ENCODE measurements around the gene LMO2. TPM values are rescaled to one million over a fixed set of nuclear protein-coding genes. Genes with fewer than 3 reads are reported as not detected.

LMO2 gene
- total RNA-seq, 1 donor from 2014 or later: 1.8 TPM

DNA sequence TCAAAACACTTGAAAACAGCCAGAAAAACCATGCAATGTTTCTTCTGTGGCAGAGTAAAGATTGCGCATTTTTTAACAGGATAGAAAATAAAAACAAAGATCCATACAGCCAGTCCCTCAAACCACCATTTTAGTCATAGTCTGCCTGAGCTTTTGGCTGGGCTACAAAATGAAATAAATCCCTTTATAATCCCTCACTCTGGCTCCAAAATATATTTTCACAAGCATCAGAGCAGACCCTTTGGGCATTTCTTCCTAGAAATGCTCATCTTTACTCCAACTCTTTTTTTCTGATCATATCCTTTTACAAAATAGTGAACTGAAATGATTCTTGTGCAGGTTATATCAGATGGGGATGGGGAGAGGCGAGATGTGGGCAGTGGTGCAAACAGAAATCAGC is 31.8 kb upstream of the LMO2 start:
- Histone ChIP-seq H3K4me2 (ENCODE audit: low read length) (no peak overlapping the region), H3K36me3 (ENCODE audit: insufficient read depth, low read length) (no peaks in the 10 kb centered on the region), H3K4me3 (ENCODE audit: insufficient read depth, low read depth, low read length) (no peak overlapping the region), H3K9ac (ENCODE audit: low read length) (no peak overlapping the region), H2AFZ (ENCODE audit: low read depth, low read length) (no peak overlapping the region), H3K27ac (ENCODE audit: low read depth, low read length) (no peak overlapping the region), H4K20me1 (ENCODE audit: insufficient read depth, low read length) (no peaks in the 10 kb centered on the region), H3K27me3 (ENCODE audit: insufficient read depth, low read length) (peaks cover 5% of the 10 kb centered on the region), H3K4me1 (ENCODE audit: insufficient read depth, low read length) (peaks cover 6% of the 10 kb centered on the region), H3K79me2 (ENCODE audit: insufficient read depth, low read length) (no peaks in the 10 kb centered on the region), H3K9me3 (ENCODE audit: insufficient read depth, low read depth, low read length) (no peaks in the 10 kb centered on the region)
- no peak overlapping the region for H3K27ac Mint-ChIP-seq (ENCODE audit: unreplicated experiment)
- H3K4me3 Mint-ChIP-seq (ENCODE audit: unreplicated experiment): no peak overlapping the region
- FAIRE-seq (no peak), DNase-seq (ENCODE audit: low read depth) (no peak)
- peaks cover 2% of the 10 kb centered on the region for H3K36me3 Mint-ChIP-seq (ENCODE audit: low read depth, unreplicated experiment)
- no peaks in the 10 kb centered on the region for H3K9me3 Mint-ChIP-seq (ENCODE audit: unreplicated experiment)
- peaks cover 28% of the 10 kb centered on the region for H3K27me3 Mint-ChIP-seq (ENCODE audit: low read depth, unreplicated experiment)
- TF ChIP-seq EZH2 (IDR thresholded peaks at IDR 0.05; ENCODE audit: insufficient read depth, low read length): no peak
- TF ChIP-seq, protein P1, sequence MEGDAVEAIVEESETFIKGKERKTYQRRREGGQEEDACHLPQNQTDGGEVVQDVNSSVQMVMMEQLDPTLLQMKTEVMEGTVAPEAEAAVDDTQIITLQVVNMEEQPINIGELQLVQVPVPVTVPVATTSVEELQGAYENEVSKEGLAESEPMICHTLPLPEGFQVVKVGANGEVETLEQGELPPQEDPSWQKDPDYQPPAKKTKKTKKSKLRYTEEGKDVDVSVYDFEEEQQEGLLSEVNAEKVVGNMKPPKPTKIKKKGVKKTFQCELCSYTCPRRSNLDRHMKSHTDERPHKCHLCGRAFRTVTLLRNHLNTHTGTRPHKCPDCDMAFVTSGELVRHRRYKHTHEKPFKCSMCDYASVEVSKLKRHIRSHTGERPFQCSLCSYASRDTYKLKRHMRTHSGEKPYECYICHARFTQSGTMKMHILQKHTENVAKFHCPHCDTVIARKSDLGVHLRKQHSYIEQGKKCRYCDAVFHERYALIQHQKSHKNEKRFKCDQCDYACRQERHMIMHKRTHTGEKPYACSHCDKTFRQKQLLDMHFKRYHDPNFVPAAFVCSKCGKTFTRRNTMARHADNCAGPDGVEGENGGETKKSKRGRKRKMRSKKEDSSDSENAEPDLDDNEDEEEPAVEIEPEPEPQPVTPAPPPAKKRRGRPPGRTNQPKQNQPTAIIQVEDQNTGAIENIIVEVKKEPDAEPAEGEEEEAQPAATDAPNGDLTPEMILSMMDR (IDR thresholded peaks at IDR 0.05; ENCODE audit: insufficient read depth, low read depth, low read length): no peak
- H3K4me1 Mint-ChIP-seq (ENCODE audit: low read depth, unreplicated experiment): no peaks in the 10 kb centered on the region

DNA sequence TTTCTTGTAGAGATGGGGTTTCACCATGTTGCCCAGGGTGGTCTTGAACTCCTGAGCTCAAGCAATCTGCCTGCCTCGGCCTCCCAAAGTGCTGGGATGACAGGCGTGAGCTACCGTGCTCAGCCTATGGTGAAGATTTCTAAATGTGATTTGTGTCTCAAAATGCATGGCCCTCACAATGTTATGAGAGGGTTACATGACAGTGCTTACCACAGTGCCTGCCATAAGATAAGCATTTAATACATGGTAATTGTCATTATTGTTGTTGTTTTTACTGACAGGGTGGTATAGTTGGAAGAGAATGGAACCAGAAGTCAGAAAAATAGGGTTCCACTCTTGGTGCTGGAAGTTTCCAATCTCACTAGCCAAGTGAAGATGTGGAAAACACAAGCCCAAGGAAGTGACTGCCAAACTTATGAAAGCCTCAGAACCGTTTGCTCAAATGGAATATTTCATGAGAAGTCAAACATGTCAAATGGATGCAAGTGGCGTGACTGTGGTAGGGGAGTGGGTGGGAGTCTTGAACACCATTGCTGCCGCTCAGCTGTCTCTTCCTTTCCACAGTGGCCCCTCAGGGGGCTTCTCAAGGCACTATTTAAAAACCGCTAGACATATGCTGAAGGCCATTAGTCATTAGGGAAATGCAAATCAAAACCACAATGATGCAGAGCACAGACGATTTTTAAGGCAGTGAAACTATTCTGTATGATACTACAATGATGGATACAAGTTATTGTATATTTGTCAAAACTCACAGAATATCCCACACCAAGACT is 29.1 kb upstream of the LMO2 start:
- Mint-ChIP-seq H3K4me1 (ENCODE audit: low read depth, unreplicated experiment) (no peaks in the 10 kb centered on the region), H3K36me3 (ENCODE audit: low read depth, unreplicated experiment) (no peaks in the 10 kb centered on the region)
- FAIRE-seq: no peak

More for the DNA sequence above, 29.1 kb upstream of the LMO2 start:
- Histone ChIP-seq H3K9me3 (ENCODE audit: insufficient read depth, low read depth, low read length) (no peaks in the 10 kb centered on the region), H3K27ac (ENCODE audit: low read depth, low read length) (no peak overlapping the region), H3K79me2 (ENCODE audit: insufficient read depth, low read length) (no peaks in the 10 kb centered on the region), H2AFZ (ENCODE audit: low read depth, low read length) (no peak overlapping the region), H3K4me3 (ENCODE audit: insufficient read depth, low read depth, low read length) (no peak overlapping the region), H3K4me2 (ENCODE audit: low read length) (peak overlapping the region; percentile 34), H3K27me3 (ENCODE audit: insufficient read depth, low read length) (peaks cover 5% of the 10 kb centered on the region), H3K9ac (ENCODE audit: low read length) (no peak overlapping the region), H4K20me1 (ENCODE audit: insufficient read depth, low read length) (no peaks in the 10 kb centered on the region), H3K4me1 (ENCODE audit: insufficient read depth, low read length) (peaks cover 6% of the 10 kb centered on the region), H3K36me3 (ENCODE audit: insufficient read depth, low read length) (no peaks in the 10 kb centered on the region)
- Mint-ChIP-seq H3K27me3 (ENCODE audit: low read depth, unreplicated experiment) (peaks cover 19% of the 10 kb centered on the region), H3K27ac (ENCODE audit: unreplicated experiment) (no peak overlapping the region), H3K9me3 (ENCODE audit: unreplicated experiment) (peaks cover 2% of the 10 kb centered on the region), H3K4me3 (ENCODE audit: unreplicated experiment) (no peak overlapping the region)
- no peak for TF ChIP-seq EZH2 (IDR thresholded peaks at IDR 0.05; ENCODE audit: insufficient read depth, low read length)
- TF ChIP-seq, protein P1 (IDR thresholded peaks at IDR 0.05; ENCODE audit: insufficient read depth, low read depth, low read length): no peak
- DNase-seq (ENCODE audit: low read depth): peak; percentile 71

Measured in astrocyte (in vitro differentiated cells and primary cell).